SK-N-SH (cell line): ENCODE measurements around the gene GPC5. TPM values are rescaled to one million over a fixed set of nuclear protein-coding genes. Genes with fewer than 3 reads are reported as not detected.

Source experiments
- CTCF ChIA-PET: fragments of 300-600, 350-600 bp; formaldehyde crosslinking; extraction: SDS; loops from one replicate; lab custom pipeline; 2021; lab: Yijun Ruan, JAX
- POLR2A ChIA-PET: fragments of 350-600 bp; sonication (Branson Sonifier 250); formaldehyde crosslinking; extraction: SDS; loops from one replicate; lab custom pipeline; 2020; ENCODE audit warnings: antibody characterized with exemption, inconsistent platforms; lab: Yijun Ruan, JAX
- DNase-seq: peaks from one replicate; pipeline ENCODE4 v3.0.0; 2012
- H2AFZ ChIP-seq: fragments of 200-600 bp; sonication (generic); 2 replicates; pipeline ENCODE4 v1.8.1; 2016; ENCODE audit warnings: antibody characterized with exemption, mild to moderate bottlenecking, low read depth
- H3F3A ChIP-seq: fragments of 200-600 bp; sonication (generic); replicated peaks from 2 replicates; pipeline ENCODE3; 2016; ENCODE audit warnings: antibody characterized with exemption, mild to moderate bottlenecking; ENCODE audit not compliant: insufficient read depth
- H3K27ac ChIP-seq, 2 experiments: fragments of 200-500 bp in 1 of 2; fragments of 200-600 bp in 1 of 2; sonication (Bioruptor generic) in 1 of 2; sonication (generic), shearing (Covaris generic) in 1 of 2; 2 replicates each; pipeline versions ENCODE4 v1.5.1 to v1.6.1; 2014 to 2016; ENCODE audit warnings: low read depth in 2 of 2, inconsistent platforms in 1 of 2, low read length in 1 of 2, mild to moderate bottlenecking in 1 of 2, mixed read lengths in 1 of 2
- H3K27me3 ChIP-seq: fragments of 200-600 bp; sonication (generic), shearing (Covaris generic); 2 replicates; pipeline ENCODE4 v1.6.1; 2016; ENCODE audit warnings: mixed run types; ENCODE audit not compliant: insufficient read depth
- H3K36me3 ChIP-seq, 2 experiments: fragments of 200-500 bp in 1 of 2; fragments of 200-600 bp in 1 of 2; sonication (Bioruptor generic) in 1 of 2; sonication (generic) in 1 of 2; replicated peaks in 1 of 2; 2 replicates each; pipeline versions ENCODE3 to v1.5.1; 2014 to 2016; ENCODE audit warnings: low read length in 1 of 2, mild to moderate bottlenecking in 1 of 2; ENCODE audit not compliant: insufficient read depth in 2 of 2, control insufficient read depth in 1 of 2
- H3K4me1 ChIP-seq, 2 experiments: fragments of 200-500 bp in 1 of 2; fragments of 200-600 bp in 1 of 2; sonication (Bioruptor generic) in 1 of 2; sonication (generic), shearing (Covaris generic) in 1 of 2; 2 replicates each; pipeline versions ENCODE4 v1.5.1 to v1.6.1; 2014 to 2016; ENCODE audit warnings: low read depth in 1 of 2, low read length in 1 of 2, mixed run types in 1 of 2; ENCODE audit not compliant: insufficient read depth in 2 of 2, control insufficient read depth in 1 of 2
- H3K4me2 ChIP-seq: fragments of 200-600 bp; sonication (generic), shearing (Covaris generic); 2 replicates; pipeline ENCODE4 v1.6.1; 2017; ENCODE audit warnings: mixed run types
- H3K4me3 ChIP-seq, 2 experiments: fragments of 200-500 bp in 1 of 2; fragments of 200-600 bp in 1 of 2; sonication (Bioruptor generic) in 1 of 2; sonication (generic), shearing (Covaris generic) in 1 of 2; 2 replicates each; pipeline versions ENCODE4 v1.5.1 to v1.8.1; 2014 to 2016; ENCODE audit warnings: low read depth in 2 of 2, inconsistent platforms in 1 of 2, low read length in 1 of 2, mild to moderate bottlenecking in 1 of 2, mixed read lengths in 1 of 2, moderate library complexity in 1 of 2
- H3K79me2 ChIP-seq: fragments of 200-600 bp; sonication (generic); 2 replicates; pipeline ENCODE4 v1.8.1; 2017; ENCODE audit warnings: mild to moderate bottlenecking; ENCODE audit not compliant: insufficient read depth
- H3K9ac ChIP-seq: fragments of 200-600 bp; sonication (generic); 2 replicates; pipeline ENCODE4 v1.6.1; 2017; ENCODE audit warnings: mixed run types
- H3K9me2 ChIP-seq: fragments of 200-600 bp; sonication (generic); 2 replicates; pipeline ENCODE4 v1.6.1; 2017; ENCODE audit warnings: mixed run types
- H3K9me3 ChIP-seq: fragments of 200-600 bp; sonication (generic); 2 replicates; pipeline ENCODE4 v1.6.1; 2017; ENCODE audit warnings: mixed run types, mild to moderate bottlenecking, moderate library complexity
- H4K20me1 ChIP-seq: fragments of 200-600 bp; sonication (generic); 2 replicates; pipeline ENCODE4 v1.6.1; 2017; ENCODE audit warnings: mild to moderate bottlenecking, mixed run types; ENCODE audit not compliant: insufficient read depth
- EP300 ChIP-seq, 2 experiments: IDR thresholded peaks; 2 replicates each; pipeline versions ENCODE4 v1.4.0 to v1.6.1; 2012; ENCODE audit warnings: borderline replicate concordance in 1 of 2, low read depth in 1 of 2, low read length in 1 of 2
- FOSL2 ChIP-seq: IDR thresholded peaks from 2 replicates; pipeline ENCODE4 v1.4.0; 2012; ENCODE audit warnings: low read depth, mild to moderate bottlenecking, moderate library complexity, borderline replicate concordance
- FOXJ3 ChIP-seq: sonication (generic); formaldehyde crosslinking; IDR thresholded peaks from 2 replicates; pipeline ENCODE4 v1.5.1; 2020; ENCODE audit warnings: mild to moderate bottlenecking, missing genetic modification reagents
- GABPA ChIP-seq: IDR thresholded peaks from 2 replicates; pipeline ENCODE4 v1.4.0; 2012; ENCODE audit warnings: low read depth, mild to moderate bottlenecking
- NFIC ChIP-seq: IDR thresholded peaks from 2 replicates; pipeline ENCODE4 v1.4.0; 2012; ENCODE audit warnings: borderline replicate concordance
- PBX3 ChIP-seq: IDR thresholded peaks from 2 replicates; pipeline ENCODE4; 2012
- RCOR1 ChIP-seq: fragments of 150-350 bp; IDR thresholded peaks from 2 replicates; pipeline ENCODE4 v1.6.1; 2017; ENCODE audit warnings: antibody characterized with exemption, low read length
- RFX5 ChIP-seq: IDR thresholded peaks from 2 replicates; pipeline ENCODE4 v1.6.1; 2012; ENCODE audit warnings: mild to moderate bottlenecking, improper control_type of control experiment, low read length
- SIN3A ChIP-seq: IDR thresholded peaks from 2 replicates; pipeline ENCODE4 v1.6.1; 2012; ENCODE audit warnings: low read depth, mild to moderate bottlenecking, low read length, moderate library complexity, borderline replicate concordance
- SMC3 ChIP-seq: IDR thresholded peaks from 2 replicates; pipeline ENCODE4 v1.6.1; 2012; ENCODE audit warnings: low read depth, low read length, improper control_type of control experiment
- TAF1 ChIP-seq: IDR thresholded peaks from 2 replicates; pipeline ENCODE4 v1.6.1; 2012; ENCODE audit warnings: low read depth, mild to moderate bottlenecking, low read length, moderate library complexity, borderline replicate concordance
- TEAD4 ChIP-seq: IDR thresholded peaks from 2 replicates; pipeline ENCODE4 v1.4.0; 2012; ENCODE audit warnings: mild to moderate bottlenecking, borderline replicate concordance; ENCODE audit not compliant: insufficient read depth
- WGBS: methylation state at CpG from one replicate; pipeline ENCODE4 v1.1.6; 2017; ENCODE audit warnings: low lambda C conversion rate; 5-methylcytosine and 5-hydroxymethylcytosine counted together
- polyA plus RNA-seq, 3 experiments: library from polyadenylated mRNA; depleted of rRNA; stranded (reverse); fragments of >200 nt; gene quantifications; 2 replicates each; pipeline ENCODE4 v1.2.3, GENCODE V29; 2012

GPC5 gene
- polyA plus RNA-seq, 1 of the 3 experiments (the other 2 are of a cell fraction) = 0.03 TPM

GRCh38 chr13:91598655-91599054 lies 200.2 kb downstream of the GPC5 start:
- Histone ChIP-seq H2AFZ (no peak overlapping the region), H3K79me2 (no peaks in the 10 kb centered on the region)
- POLR2A ChIA-PET = no interaction called here

GRCh38 chr13:91601273-91601672 lies 202.9 kb downstream of the GPC5 start:
- TF ChIP-seq RFX5 = no peak
- no peak for TF ChIP-seq SIN3A
- no peak for TF ChIP-seq TAF1
- TF ChIP-seq PBX3 = no peak
- no peak for TF ChIP-seq FOXJ3
- no peak for TF ChIP-seq GABPA
- TF ChIP-seq FOSL2 = no peak
- TF ChIP-seq TEAD4 = no peak
- TF ChIP-seq, all 33 proteins: peak for 0
- no peak overlapping the region for H3K4me2 ChIP-seq
- CTCF ChIA-PET = interaction anchor here (0.7 kb wide), 1 partner anchor 1623 kb away, joined by 3 read pairs; no protein-coding TSS in a partner anchor
- WGBS = 55% methylated on average over 9 of the region's 9 CpGs
- no peaks in the 10 kb centered on the region for H3K9me2 ChIP-seq
- no peaks in the 10 kb centered on the region for H3K9me3 ChIP-seq
- no peaks in the 10 kb centered on the region for H3K79me2 ChIP-seq
- no peak for DNase-seq
- no peaks in the 10 kb centered on the region for H4K20me1 ChIP-seq
- H3F3A ChIP-seq = no peaks in the 10 kb centered on the region
- H3K36me3 ChIP-seq = no peaks in the 10 kb centered on the region
- no peak overlapping the region for H3K4me3 ChIP-seq
- no peak overlapping the region for H3K9ac ChIP-seq
- no peaks in the 10 kb centered on the region for H3K4me1 ChIP-seq
- H2AFZ ChIP-seq = no peak overlapping the region
- POLR2A ChIA-PET = no interaction called here
- no peaks in the 10 kb centered on the region for H3K27me3 ChIP-seq
- no peak overlapping the region for H3K27ac ChIP-seq

More at GRCh38 chr13:91598655-91599054, 200.2 kb downstream of the GPC5 start:
- CTCF ChIA-PET = interaction anchor here (1.3 kb wide), 1 partner anchor 21 kb away, joined by 3 read pairs; no protein-coding TSS in a partner anchor
- Histone ChIP-seq H4K20me1 (no peaks in the 10 kb centered on the region), H3K4me2 (no peak overlapping the region), H3K4me3 (no peak overlapping the region), H3K27ac (no peak overlapping the region), H3K36me3 (no peaks in the 10 kb centered on the region), H3K9ac (no peak overlapping the region), H3K9me3 (no peaks in the 10 kb centered on the region), H3K9me2 (no peaks in the 10 kb centered on the region), H3K27me3 (no peaks in the 10 kb centered on the region), H3K4me1 (no peaks in the 10 kb centered on the region), H3F3A (no peaks in the 10 kb centered on the region)
- TF ChIP-seq RFX5 = no peak
- no peak for TF ChIP-seq NFIC
- TF ChIP-seq TEAD4 = no peak
- TF ChIP-seq RCOR1 = no peak
- DNase-seq = no peak

GRCh38 chr13:91601807-91602206 lies 203.4 kb downstream of the GPC5 start:
- 67% methylated on average over 3 of the region's 3 CpGs for WGBS
- Histone ChIP-seq H3F3A (no peaks in the 10 kb centered on the region), H3K4me2 (no peak overlapping the region), H3K9ac (no peak overlapping the region), H3K9me2 (no peaks in the 10 kb centered on the region), H3K79me2 (no peaks in the 10 kb centered on the region), H2AFZ (no peak overlapping the region), H3K9me3 (no peaks in the 10 kb centered on the region), H3K4me1 (no peaks in the 10 kb centered on the region), H3K4me3 (no peak overlapping the region), H3K27me3 (no peaks in the 10 kb centered on the region), H3K36me3 (no peaks in the 10 kb centered on the region), H3K27ac (no peak overlapping the region), H4K20me1 (no peaks in the 10 kb centered on the region)
- CTCF ChIA-PET = no interaction called here
- POLR2A ChIA-PET = no interaction called here
- no peak for TF ChIP-seq EP300 (IDR thresholded peaks at IDR 0.05; ENCODE audit: borderline replicate concordance in 1 of 2, low read depth in 1 of 2, low read length in 1 of 2)
- no peak for TF ChIP-seq SMC3
- no peak for TF ChIP-seq FOSL2
- no peak for DNase-seq
